ENCODE data around the gene COA8. TPM values are rescaled to one million over a fixed set of nuclear protein-coding genes. Genes with fewer than 3 reads are reported as not detected.

COA8 gene
- polyA plus RNA-seq, 1 of the 3 experiments (the other 2 are of a cell fraction) = 25.2 TPM

GRCh38 chr14:103519043-103519836, 43.5 kb upstream of the COA8 start (continued):
- TF ChIP-seq CTCF (IDR thresholded peaks at IDR 0.05) (no peak), MAX (IDR thresholded peaks at IDR 0.05; ENCODE audit: low read depth) (no peak), RAD21 (IDR thresholded peaks at IDR 0.05; ENCODE audit: low read length) (no peak), CHD2 (IDR thresholded peaks at IDR 0.05; ENCODE audit: low read length, partially characterized antibody) (no peak), JUND (IDR thresholded peaks at IDR 0.05) (no peak), REST (IDR thresholded peaks at IDR 0.05; ENCODE audit: low read depth, low read length) (no peak)

GRCh38 chr14:103519837-103520212, 42.9 kb upstream of the COA8 start:
- no peak for TF ChIP-seq ZBTB33 (IDR thresholded peaks at IDR 0.05; ENCODE audit: borderline replicate concordance, low read depth)
- TF ChIP-seq GATA2 (CRISPR knock-in tag; IDR thresholded peaks at IDR 0.05) = no peak
- TF ChIP-seq TCF12 (IDR thresholded peaks at IDR 0.05) = no peak
- no peak for TF ChIP-seq GABPA (IDR thresholded peaks at IDR 0.05; ENCODE audit: low read depth)
- TF ChIP-seq MAX (IDR thresholded peaks at IDR 0.05; ENCODE audit: low read depth) = no peak
- no peak for TF ChIP-seq POLR2AphosphoS5 (IDR thresholded peaks at IDR 0.05; ENCODE audit: low read depth, low read length)
- TF ChIP-seq FOXJ3 (CRISPR knock-in tag; IDR thresholded peaks at IDR 0.05) = no peak
- TF ChIP-seq RFX5 (IDR thresholded peaks at IDR 0.05; ENCODE audit: low read length) = no peak
- TF ChIP-seq JUND (IDR thresholded peaks at IDR 0.05) = no peak
- TF ChIP-seq USF1 (IDR thresholded peaks at IDR 0.05; ENCODE audit: borderline replicate concordance, low read depth) = no peak
- TF ChIP-seq NRF1 (IDR thresholded peaks at IDR 0.05; ENCODE audit: low read depth, low read length) = no peak
- TF ChIP-seq IRF3 (IDR thresholded peaks at IDR 0.05; ENCODE audit: low read depth, low read length) = no peak
- no peak for TF ChIP-seq TAF1 (IDR thresholded peaks at IDR 0.05; ENCODE audit: borderline replicate concordance, low read depth, low read length)
- Histone ChIP-seq H3K27ac (ENCODE audit: low read depth in 2 of 2, low read length in 1 of 2) (no peak overlapping the region; a peak in 1 of 4 replicates), H3K79me2 (ENCODE audit: insufficient read depth) (no peaks in the 10 kb centered on the region), H2AFZ (ENCODE audit: low read depth) (no peak overlapping the region), H3K4me1 (ENCODE audit: control insufficient read depth in 1 of 2, insufficient read depth in 2 of 2, low read depth in 1 of 2, low read length in 1 of 2) (peaks cover 0 to 20% of the 10 kb centered on the region in 2 experiments; a peak in 1 of 4 replicates), H3K27me3 (ENCODE audit: insufficient read depth) (peaks cover 16% of the 10 kb centered on the region), H4K20me1 (ENCODE audit: insufficient read depth) (no peaks in the 10 kb centered on the region), H3F3A (replicated peaks; ENCODE audit: insufficient read depth) (peaks cover 9% of the 10 kb centered on the region), H3K9me3 (no peaks in the 10 kb centered on the region), H3K4me3 (ENCODE audit: low read depth in 2 of 2, low read length in 1 of 2) (no peak overlapping the region), H3K9me2 (no peaks in the 10 kb centered on the region), H3K9ac (no peak overlapping the region), H3K4me2 (no peak overlapping the region), H3K36me3 (replicated peaks in 1 of 2; ENCODE audit: control insufficient read depth in 1 of 2, insufficient read depth in 2 of 2, low read length in 1 of 2) (peaks cover 0 to 4% of the 10 kb centered on the region in 2 experiments)
- POLR2A ChIA-PET = interaction anchor here (1.2 kb wide), 1 partner anchor 27 kb away, joined by 3 read pairs; no protein-coding TSS in a partner anchor
- WGBS (ENCODE audit: low lambda C conversion rate) = 55% methylated on average over 5 of the region's 22 CpGs
- peak; percentile 30 for DNase-seq
- CTCF ChIA-PET = interaction anchor here (1.2 to 9.6 kb wide), 6 partner anchors 11 to 70 kb away, joined by 5 to 194 read pairs (median 60); partner anchors contain the start of gene TRMT61A
